Inflammatory macrophage treated with lipopolysaccharide for 1 hour (primary cell): ENCODE results near the gene FAM117B.

Source experiments
- DNase-seq, 2 donors: peaks; one replicate each; pipeline ENCODE4 v3.0.0-alpha.2; 2020 to 2022

The FAM117B gene

GRCh38 chr2:202634556-202635427 is at the start of gene FAM117B:
Gene FAM117B (plus strand): TSS chr2:202634969. CDS start chr2:202635188, 219 bp downstream.
- DNase-seq, result peak; percentile 95

- DNase-seq, result peak; percentile 49 to 85
These were observed 45.9 kb upstream of the FAM117B start for GRCh38 chr2:202588647-202589581.

- no peak for DNase-seq
These were observed 45.2 kb upstream of the FAM117B start for GRCh38 chr2:202589582-202589949.

- DNase-seq, result no peak
These were observed 42.2 kb upstream of the FAM117B start for GRCh38 chr2:202592566-202592965.

- DNase-seq, result no peak
These were observed 35.7 kb upstream of the FAM117B start for GRCh38 chr2:202599105-202599504.

- no peak for DNase-seq
These were observed 34.9 kb upstream of the FAM117B start for GRCh38 chr2:202599911-202600310.

GRCh38 chr2:202604699-202605098 is 30.1 kb upstream of the FAM117B start:
- no peak for DNase-seq

- no peak for DNase-seq
These were observed 29.6 kb upstream of the FAM117B start for GRCh38 chr2:202605174-202605573.

GRCh38 chr2:202608142-202608852 is 26.5 kb upstream of the FAM117B start:
- peak; percentile 69 to 71 for DNase-seq

- DNase-seq, result peak; percentile 63 to 67
These were observed 25.2 kb upstream of the FAM117B start for GRCh38 chr2:202609381-202610145.

GRCh38 chr2:202610380-202610779 is 24.4 kb upstream of the FAM117B start:
- DNase-seq, result no peak

GRCh38 chr2:202612145-202612544 is 22.6 kb upstream of the FAM117B start:
- DNase-seq, result no peak

- DNase-seq, result no peak
These were observed 21.3 kb upstream of the FAM117B start for GRCh38 chr2:202613479-202613878.

- DNase-seq, result peak; percentile 13 to 48
These were observed 10.6 kb upstream of the FAM117B start for GRCh38 chr2:202624133-202624532.

GRCh38 chr2:202627042-202627441 is 7.7 kb upstream of the FAM117B start:
- DNase-seq, result no peak

- DNase-seq, result peak; percentile 43 to 44
These were observed 6.0 kb upstream of the FAM117B start for GRCh38 chr2:202628646-202629198.

- DNase-seq, result no peak
These were observed 2.0 kb upstream of the FAM117B start for GRCh38 chr2:202632682-202633290.

- no peak for DNase-seq
These were observed 1.3 kb upstream of the FAM117B start for GRCh38 chr2:202633470-202633869.

- peak; percentile 55 to 57 for DNase-seq
These were observed 851 bp downstream of the FAM117B start for GRCh38 chr2:202635428-202636212.

- DNase-seq, result no peak
These were observed 1.4 kb downstream of the FAM117B start for GRCh38 chr2:202636213-202636513.

GRCh38 chr2:202638721-202639120 is 4.0 kb downstream of the FAM117B start:
- DNase-seq, result no peak
